ENCODE measurements around the gene NAA20. TPM values are rescaled to one million over a fixed set of nuclear protein-coding genes. Genes with fewer than 3 reads are reported as not detected.

The NAA20 gene, protein sequence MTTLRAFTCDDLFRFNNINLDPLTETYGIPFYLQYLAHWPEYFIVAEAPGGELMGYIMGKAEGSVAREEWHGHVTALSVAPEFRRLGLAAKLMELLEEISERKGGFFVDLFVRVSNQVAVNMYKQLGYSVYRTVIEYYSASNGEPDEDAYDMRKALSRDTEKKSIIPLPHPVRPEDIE
- total RNA-seq, result 10 to 100 TPM; 18.1 to 27.2 (median 20.8) TPM

- 0 to 1% methylated on average over 27 to 44 of the region's 81 CpGs for WGBS, 2 donors
These were observed at the start of gene NAA20 for GRCh38 chr20:20017001-20017843. Gene NAA20 (plus strand): TSS chr20:20017362. CDS start chr20:20017397, 35 bp downstream.

GRCh38 chr20:19967445-19967844, 49.7 kb upstream of the NAA20 start:
- TF ChIP-seq EP300 (IDR thresholded peaks at IDR 0.05) (no peak), POLR2A (IDR thresholded peaks at IDR 0.05) (no peak)
- TF ChIP-seq, protein P1, sequence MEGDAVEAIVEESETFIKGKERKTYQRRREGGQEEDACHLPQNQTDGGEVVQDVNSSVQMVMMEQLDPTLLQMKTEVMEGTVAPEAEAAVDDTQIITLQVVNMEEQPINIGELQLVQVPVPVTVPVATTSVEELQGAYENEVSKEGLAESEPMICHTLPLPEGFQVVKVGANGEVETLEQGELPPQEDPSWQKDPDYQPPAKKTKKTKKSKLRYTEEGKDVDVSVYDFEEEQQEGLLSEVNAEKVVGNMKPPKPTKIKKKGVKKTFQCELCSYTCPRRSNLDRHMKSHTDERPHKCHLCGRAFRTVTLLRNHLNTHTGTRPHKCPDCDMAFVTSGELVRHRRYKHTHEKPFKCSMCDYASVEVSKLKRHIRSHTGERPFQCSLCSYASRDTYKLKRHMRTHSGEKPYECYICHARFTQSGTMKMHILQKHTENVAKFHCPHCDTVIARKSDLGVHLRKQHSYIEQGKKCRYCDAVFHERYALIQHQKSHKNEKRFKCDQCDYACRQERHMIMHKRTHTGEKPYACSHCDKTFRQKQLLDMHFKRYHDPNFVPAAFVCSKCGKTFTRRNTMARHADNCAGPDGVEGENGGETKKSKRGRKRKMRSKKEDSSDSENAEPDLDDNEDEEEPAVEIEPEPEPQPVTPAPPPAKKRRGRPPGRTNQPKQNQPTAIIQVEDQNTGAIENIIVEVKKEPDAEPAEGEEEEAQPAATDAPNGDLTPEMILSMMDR (IDR thresholded peaks at IDR 0.05), result no peak
- Histone ChIP-seq H3K27ac (no peak overlapping the region), H3K27me3 (no peaks in the 10 kb centered on the region), H3K36me3 (peaks cover 0 to 61% (median 0%) of the 10 kb centered on the region in 3 donors), H3K9me3 (no peaks in the 10 kb centered on the region), H3K4me3 (no peak overlapping the region), H3K4me1 (peaks cover 0 to 24% (median 4%) of the 10 kb centered on the region in 4 donors)
- no peak for DNase-seq (ENCODE audit: low spot score in 2 of 2)
- WGBS, 2 donors, result 87 to 94% methylated on average over 5 of the region's 5 CpGs

More at GRCh38 chr20:20017001-20017843, at the start of gene NAA20:
- peak within 1 kb of the TSS in 3 of 4 donors; percentile 70 to 80 (median 75) for H3K27ac ChIP-seq
- H3K9me3 ChIP-seq, result no peaks in the 10 kb centered on the region
- TF ChIP-seq POLR2A (IDR thresholded peaks at IDR 0.05) (peak in 1 of 2 donors; percentile 31), EP300 (IDR thresholded peaks at IDR 0.05) (peak; percentile 56 to 75)
- TF ChIP-seq, protein P1 (IDR thresholded peaks at IDR 0.05), result peak; percentile 74 to 95 (median 88)
- peak; percentile 79 to 81 for DNase-seq (ENCODE audit: low spot score in 2 of 2)
- no peaks in the 10 kb centered on the region for H3K27me3 ChIP-seq
- H3K4me3 ChIP-seq, result peak within 1 kb of the TSS; percentile 82 to 95 (median 94)
- H3K36me3 ChIP-seq, result no peaks in the 10 kb centered on the region
- H3K4me1 ChIP-seq, result peaks cover 0 to 53% (median 20%) of the 10 kb centered on the region in 4 donors

- TF ChIP-seq POLR2A (IDR thresholded peaks at IDR 0.05) (no peak), EP300 (IDR thresholded peaks at IDR 0.05) (no peak)
- TF ChIP-seq, protein P1 (IDR thresholded peaks at IDR 0.05), result no peak
- 88 to 89% methylated on average over 7 of the region's 7 CpGs for WGBS, 2 donors
- DNase-seq (ENCODE audit: low spot score in 2 of 2), result no peak
- peaks cover 0 to 28% (median 4%) of the 10 kb centered on the region in 4 donors for H3K4me1 ChIP-seq
- H3K27me3 ChIP-seq, result no peaks in the 10 kb centered on the region
- no peak overlapping the region for H3K4me3 ChIP-seq
- peaks cover 0 to 55% (median 0%) of the 10 kb centered on the region in 3 donors for H3K36me3 ChIP-seq
- H3K27ac ChIP-seq, result no peak overlapping the region
- no peaks in the 10 kb centered on the region for H3K9me3 ChIP-seq
These were observed 49.1 kb upstream of the NAA20 start for GRCh38 chr20:19968028-19968427.

DNA sequence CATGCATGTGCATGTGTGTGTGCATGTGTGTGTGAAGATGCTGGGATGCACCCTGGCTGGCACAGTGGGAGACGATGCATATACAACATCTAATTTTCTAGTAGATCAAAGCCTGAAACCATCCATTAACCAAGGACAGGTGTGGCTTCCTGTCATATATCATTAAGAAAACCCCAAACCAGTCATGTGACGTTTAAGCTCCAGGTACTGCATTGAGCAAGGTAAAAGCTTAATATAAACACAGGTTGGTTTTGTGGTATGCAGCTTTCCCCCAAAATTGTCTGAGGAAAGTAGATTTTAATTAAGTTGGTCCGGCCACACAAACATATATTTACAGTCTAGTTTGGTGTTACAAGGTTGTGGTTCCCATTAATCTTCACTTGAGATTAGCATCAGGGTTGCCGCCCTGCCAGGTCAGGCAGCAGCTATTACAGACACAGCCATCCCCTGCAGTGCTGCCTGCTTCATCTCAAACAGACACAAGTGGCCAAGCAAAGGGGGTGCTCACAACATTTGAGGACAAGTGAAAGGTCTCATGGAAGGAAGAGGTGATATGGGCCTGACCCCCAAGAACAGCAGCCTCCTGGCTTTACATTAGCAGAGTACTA, 48.6 kb upstream of the NAA20 start:
- Histone ChIP-seq H3K27me3 (no peaks in the 10 kb centered on the region), H3K36me3 (peaks cover 0 to 51% (median 0%) of the 10 kb centered on the region in 3 donors)
- WGBS, 2 donors, result 86 to 93% methylated on average over 4 of the region's 4 CpGs

More for the DNA sequence above, 48.6 kb upstream of the NAA20 start:
- no peak overlapping the region for H3K27ac ChIP-seq
- no peak overlapping the region for H3K4me3 ChIP-seq
- no peak for DNase-seq (ENCODE audit: low spot score in 2 of 2)
- TF ChIP-seq POLR2A (IDR thresholded peaks at IDR 0.05), result no peak
- TF ChIP-seq, protein P1 (IDR thresholded peaks at IDR 0.05), result no peak
- no peak for TF ChIP-seq EP300 (IDR thresholded peaks at IDR 0.05)
- no peaks in the 10 kb centered on the region for H3K9me3 ChIP-seq
- peaks cover 0 to 33% (median 10%) of the 10 kb centered on the region in 4 donors for H3K4me1 ChIP-seq

Measured in tibial nerve (tissue), 4 donors.